Activated CD4-positive, alpha-beta T cell treated with anti-CD3 and anti-CD28 coated beads, Interleukin-2, amount 50 U/mL, for 48 hours (primary cell): ENCODE results near the gene STOX2.
A peak's percentile ranks its signal among the peaks of the same experiment; 100 is the strongest.

Experiments
- DNase-seq, 2 experiments: peaks; one replicate each; pipeline ENCODE4 v3.0.0-alpha.2; 2020

STOX2 gene

GRCh38 chr4:183889190-183889589, 15.9 kb upstream of the STOX2 start:
- DNase-seq = no peak

DNA sequence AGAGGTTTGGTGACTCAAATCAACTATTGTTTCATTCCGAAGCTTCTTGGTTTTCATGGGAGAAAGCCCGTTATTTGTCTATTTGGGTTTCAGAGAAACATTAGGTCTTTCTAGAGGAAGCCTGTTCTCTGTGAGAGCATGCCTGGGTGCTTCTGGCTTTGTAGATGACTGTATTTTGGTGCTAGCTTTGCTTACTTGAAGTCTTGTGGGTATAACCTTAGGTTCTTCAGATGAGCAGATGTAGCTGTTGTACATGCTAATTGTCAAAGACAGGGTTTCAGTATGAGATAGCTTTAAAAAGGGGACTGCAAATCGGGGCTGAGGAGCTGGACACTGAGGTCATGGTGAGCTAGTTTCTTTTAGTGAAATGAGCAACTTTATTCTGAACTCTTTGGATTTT, 7.9 kb upstream of the STOX2 start:
- no peak for DNase-seq

DNA sequence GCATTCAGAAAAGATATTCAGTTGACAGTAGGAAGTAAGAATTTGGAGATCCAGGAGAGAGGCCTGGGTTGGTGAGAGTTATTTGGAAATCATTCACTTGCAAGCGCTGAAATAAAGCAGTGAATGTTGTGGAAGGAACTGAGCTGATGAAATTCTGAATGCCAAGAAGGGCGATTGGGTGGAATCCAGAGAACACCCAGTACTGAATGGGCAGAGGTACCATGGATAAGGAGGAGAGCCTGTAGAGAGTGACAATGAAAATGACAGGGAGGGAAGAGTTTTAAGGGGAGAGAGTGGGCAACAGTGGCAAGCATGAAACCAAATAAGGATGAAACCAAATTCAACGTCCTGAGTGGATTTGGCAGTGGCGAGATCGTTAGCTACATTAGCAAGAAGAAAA, 6.7 kb upstream of the STOX2 start:
- no peak for DNase-seq

DNA sequence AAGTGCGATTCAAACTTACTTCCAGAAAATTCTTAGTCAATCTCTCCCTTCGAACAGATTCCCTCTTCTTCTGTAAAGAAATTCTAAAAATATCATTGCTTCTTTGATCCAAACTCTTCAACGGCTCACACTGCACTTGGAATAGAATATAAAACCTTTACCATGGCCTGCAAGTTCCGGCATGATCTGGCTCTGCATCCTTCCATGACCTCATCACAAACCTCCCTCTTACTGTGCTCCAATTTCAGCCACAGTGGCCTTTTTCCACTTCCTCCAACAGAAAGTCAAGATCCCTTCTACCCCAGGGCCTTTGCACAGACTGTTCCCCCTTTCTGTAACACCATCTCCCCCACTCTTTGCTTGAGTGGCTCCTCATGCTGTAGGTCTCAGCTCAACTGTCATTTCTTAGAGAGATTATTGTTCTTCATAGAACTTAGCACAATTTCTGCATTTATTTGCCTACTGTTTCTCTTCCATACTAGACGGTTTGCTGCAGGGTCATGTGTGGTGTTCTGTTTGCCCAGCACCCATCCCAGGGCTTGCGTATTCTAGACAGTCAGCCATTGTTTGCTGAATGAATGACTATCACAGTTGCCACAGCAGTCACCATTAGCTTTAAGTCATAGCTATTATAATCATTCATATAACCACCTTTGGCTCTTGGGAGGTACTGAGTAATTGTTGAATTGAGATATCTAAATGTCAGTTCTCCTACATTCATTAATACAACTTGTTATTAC, 1.9 kb upstream of the STOX2 start:
- DNase-seq = no peak

- DNase-seq = peak; percentile 4 to 5
Observed at GRCh38 chr4:183905593-183906488, 734 bp downstream of the STOX2 start.

DNA sequence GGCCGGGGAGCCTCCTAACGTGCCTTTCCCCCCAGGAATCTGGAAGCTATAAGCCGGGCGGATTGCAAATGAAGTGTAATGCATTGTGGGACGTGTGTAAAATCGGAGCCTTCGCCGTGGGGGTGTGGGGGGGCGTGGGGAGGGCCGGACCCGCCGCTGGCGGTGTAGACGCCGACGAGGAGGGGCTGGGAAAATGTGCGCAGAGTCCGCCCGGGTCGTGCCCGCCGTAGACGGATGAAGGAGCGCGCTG, 1.3 kb downstream of the STOX2 start:
- DNase-seq = no peak

- no peak for DNase-seq
Observed at GRCh38 chr4:183906739-183907651, 1.9 kb downstream of the STOX2 start.

- DNase-seq = no peak
Observed at GRCh38 chr4:183907871-183908683, 3.0 kb downstream of the STOX2 start.

DNA sequence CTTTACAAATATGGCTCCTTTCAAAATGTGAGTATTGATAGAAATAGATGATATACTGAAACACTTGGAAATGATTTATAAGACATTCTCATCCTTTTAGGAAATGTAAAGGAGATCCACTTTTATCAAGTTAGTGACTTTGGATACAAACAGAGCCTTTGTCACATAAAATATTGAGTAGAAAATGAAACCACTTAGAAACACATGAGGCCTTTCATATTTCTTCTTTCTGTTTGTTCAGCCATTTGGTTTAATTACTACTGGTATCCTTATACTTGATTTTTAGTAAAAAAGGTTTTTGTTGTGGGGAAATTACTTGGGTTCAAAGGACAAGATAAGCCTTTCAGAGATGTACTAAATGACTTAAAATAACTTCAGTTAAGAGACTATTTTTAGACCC, 4.1 kb downstream of the STOX2 start:
- DNase-seq = no peak

GRCh38 chr4:183909801-183910200, 4.7 kb downstream of the STOX2 start:
- no peak for DNase-seq

DNA sequence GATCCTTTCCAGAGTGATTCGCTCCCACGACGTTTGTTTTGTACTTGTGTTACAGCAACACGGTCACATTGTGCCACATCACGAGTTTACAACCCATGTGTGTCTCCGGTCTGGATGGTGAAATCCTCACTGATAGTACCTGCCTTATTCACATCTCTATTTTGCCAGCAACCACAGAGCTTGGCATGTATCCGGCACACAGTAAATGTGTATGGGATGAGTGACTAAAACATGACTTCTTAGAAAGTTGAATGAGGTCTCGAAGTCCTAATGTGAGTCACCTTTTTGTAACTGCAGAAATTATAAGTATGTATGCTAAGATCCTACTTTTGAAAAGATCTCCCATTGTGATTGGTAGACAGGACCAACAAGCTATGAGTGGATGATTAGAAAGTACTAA, 7.5 kb downstream of the STOX2 start:
- DNase-seq = no peak

GRCh38 chr4:183915976-183916375, 10.9 kb downstream of the STOX2 start:
- DNase-seq = no peak

DNA sequence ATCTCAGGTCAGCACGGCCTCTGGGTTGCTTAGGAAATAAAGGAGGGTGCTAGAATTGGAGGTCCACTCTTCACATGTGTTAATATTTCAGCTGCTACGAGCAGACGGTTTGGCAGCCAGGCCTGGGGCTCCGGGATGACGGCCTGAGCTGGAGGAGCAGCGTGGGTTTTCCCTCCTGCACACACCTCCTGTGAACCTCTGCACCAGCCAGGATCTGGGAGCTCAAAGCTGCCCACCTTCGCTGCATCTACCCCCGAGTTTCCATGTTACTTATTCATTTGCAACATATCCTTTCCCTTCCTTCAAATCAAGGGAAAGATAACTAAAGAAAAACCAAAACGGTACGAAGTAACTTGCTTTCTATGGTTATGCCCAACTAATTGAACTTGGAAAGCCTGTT, 13.6 kb downstream of the STOX2 start:
- DNase-seq = no peak

DNA sequence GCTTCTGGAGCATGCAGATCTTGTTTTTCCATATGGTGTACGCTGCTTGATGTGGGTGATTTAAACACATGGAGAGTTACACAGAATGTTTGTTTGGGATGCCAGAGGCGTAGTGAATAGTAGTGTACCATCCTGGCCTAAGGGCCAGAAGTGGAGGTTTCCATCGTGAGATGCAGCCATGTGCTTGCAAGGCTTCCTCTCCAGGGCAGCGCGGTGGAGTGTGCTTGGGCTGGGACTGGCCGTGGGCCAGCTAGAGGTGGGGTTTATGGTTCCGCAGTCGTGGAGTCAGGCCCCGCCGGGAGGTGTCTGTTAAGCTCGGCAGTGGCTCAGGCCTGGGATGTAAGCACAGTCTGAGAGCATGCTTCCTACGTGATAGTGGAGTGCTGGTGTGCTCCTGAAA, 14.0 kb downstream of the STOX2 start:
- no peak for DNase-seq

DNA sequence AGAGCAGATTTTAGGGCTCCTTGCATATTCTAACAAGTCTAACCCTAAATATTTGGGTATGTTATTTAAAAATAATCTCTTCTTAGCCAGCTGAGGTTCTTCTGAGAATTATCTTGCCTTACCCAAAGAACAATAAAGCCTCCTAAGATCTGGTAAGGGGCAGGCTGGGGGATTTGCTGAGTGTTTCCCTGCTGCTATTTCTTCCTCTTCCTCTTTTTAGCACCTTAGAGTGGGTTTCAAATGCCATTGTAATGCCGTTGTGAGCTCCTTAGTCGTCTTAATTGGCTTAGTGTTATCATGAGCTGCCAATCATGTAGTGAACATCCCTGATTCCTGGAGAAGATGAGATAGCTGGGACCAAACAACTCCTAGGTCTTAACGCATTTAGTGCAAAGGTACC, 15.4 kb downstream of the STOX2 start:
- no peak for DNase-seq

- no peak for DNase-seq
Observed at GRCh38 chr4:183921335-183921734, 16.2 kb downstream of the STOX2 start.

DNA sequence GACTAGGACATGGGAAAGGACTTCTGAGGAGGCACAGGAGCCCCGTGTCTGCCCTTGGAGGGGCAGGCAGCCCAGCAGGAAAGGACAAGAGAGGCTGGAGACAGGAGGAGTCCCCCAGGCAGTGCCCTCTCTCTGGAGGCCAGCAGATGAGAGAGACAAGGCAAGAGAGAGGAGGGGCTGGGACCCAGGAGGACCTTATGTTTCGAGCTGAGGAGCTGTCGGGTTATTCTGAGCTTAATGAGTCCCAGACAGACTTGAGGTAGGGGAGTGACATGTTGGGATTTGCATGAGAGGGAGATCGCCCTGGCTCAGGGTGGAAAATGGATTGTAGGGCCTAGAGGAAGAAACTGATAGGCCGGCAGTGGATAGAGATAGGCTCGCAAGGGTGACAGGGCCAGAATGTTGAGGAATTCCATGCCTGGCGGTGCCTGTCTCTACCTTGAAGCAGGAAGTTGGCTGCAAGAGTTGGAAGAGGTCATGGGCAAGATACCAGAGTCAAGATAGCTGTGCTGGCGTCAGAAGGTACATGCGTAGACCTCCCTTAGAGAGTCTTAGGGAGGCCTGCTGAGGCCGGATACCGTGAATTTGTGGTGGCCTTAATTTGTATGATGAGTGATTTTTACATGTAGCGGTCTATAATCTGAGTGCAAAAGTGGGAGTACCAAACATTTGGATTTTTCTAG, 19.4 kb downstream of the STOX2 start:
- no peak for DNase-seq

DNA sequence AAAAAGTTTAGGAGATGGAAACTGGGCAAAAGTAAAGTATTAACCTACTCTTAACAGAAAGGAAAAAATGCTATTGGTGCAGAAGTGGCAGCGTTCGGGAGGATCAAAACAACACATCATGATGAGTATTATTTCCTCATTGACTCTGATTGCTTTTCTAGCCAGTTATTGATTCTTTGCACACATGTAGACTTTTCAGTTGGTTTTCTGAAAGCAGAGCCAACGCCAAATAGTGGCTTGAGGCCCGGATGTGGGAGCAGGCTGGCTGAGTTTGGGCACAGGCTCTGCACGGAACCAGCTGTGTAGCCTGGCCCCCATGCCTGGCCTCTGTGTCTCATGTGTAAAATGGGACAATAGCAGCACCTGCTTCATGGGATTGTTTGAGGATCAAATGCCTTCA, 21.8 kb downstream of the STOX2 start:
- no peak for DNase-seq

- DNase-seq = no peak
Observed at GRCh38 chr4:183932576-183932975, 27.5 kb downstream of the STOX2 start.

GRCh38 chr4:183934761-183935160, 29.7 kb downstream of the STOX2 start:
- DNase-seq = no peak

- no peak for DNase-seq
Observed at GRCh38 chr4:183935355-183936005, 30.4 kb downstream of the STOX2 start.

- DNase-seq = no peak
Observed at GRCh38 chr4:183936047-183936446, 30.9 kb downstream of the STOX2 start.
